GM19463 (cell line): ENCODE measurements around the gene CREB5.

Experiments used
- ATAC-seq: cut with Tn5 transposase; IDR thresholded peaks from one replicate; pipeline ENCODE4 v1.9.1; 2021; ENCODE audit warnings: mild to moderate bottlenecking, moderate library complexity; ENCODE audit not compliant: unreplicated experiment

The CREB5 gene

DNA sequence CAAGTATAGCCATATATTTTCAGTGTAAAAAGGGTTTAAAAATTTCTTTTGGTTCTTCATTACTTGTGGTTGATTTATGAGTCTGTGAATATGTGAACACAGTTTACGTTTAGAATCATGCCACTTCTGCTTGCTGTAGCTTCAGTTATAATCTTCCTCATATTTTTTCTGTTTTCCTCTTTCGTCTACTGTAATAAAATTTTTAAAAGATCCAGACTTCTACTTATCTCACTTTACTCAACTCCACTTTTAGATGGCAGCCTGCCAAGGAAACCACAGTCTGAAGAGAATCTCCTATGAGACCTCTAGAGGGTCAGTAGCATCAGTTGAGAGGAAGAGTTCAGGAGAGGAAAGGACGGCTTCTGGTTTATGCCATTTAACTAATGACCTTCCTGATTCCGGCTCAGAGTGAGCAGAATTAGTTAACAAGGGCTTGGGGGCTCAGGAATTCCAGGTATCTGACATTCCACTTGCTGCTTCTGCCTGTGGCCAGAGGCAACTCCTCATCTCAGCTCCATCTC is 21.4 kb downstream of the CREB5 start:
- ATAC-seq: no peak

DNA sequence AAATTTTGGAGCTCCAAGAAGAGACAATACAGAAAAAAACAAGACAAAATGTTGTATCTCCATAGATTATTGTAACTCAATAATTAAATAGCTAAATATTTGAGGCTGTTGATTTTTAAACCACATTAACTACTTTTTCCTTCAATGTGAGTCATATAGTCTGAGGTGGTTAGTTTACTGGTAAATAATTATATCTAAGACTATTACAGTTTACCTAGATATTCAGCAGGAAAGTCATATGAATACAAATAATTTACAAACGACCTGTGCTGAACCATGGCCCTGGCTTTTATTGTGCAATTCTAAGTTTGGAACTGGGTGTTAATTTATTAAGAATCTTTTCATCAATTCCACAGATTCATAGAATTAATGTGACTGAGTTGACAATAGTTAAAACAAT is 22.2 kb downstream of the CREB5 start:
- no peak for ATAC-seq

DNA sequence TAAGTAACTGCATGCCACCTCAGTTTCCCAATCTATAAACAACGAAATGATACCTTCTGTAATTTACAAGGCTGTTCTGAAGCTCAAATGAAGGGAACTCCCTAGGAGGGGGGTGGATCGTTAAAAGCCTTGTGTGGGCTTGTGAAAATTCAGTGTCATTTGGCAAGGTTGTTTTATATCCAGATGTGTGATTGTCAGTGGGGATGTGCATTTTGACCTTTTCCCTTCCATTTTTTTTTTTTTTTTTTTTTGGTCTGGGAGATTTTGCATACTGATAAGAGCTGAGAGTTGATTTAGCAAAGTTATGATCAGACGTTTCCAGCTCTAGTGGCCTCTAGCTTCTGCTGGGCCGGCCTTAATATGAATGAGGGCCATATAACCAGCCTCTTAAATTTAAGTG is 22.8 kb downstream of the CREB5 start:
- ATAC-seq: no peak

DNA sequence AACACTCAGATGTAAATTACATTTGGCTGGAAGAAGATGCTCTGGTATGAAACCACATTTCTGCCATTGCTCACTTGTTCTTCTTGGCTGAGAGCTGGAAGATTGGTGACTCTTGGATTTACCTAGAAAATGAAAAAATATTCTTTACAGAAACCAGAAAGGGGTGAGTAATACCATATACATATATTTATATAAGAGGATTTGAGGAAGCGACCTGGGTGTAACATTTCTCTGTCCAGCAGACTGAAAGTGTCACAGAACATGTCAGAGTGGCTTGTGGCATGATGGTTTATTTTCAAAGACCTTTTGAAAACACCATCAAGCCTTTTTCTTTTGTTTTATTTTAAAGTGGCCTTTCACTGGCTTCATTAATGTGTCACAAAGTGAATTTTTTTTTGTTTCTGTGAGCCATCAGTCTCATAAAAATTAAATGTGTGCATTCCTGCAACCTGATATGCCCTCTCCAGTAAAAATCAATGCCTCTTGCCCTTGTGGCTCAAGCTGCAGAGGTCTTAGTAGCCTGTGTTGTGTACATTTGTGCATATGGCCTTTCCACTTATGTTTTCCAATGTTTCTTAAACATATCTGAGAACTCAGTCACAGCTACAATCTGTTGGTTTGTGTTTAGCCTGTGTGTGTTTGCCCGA is 23.5 kb downstream of the CREB5 start:
- ATAC-seq: no peak

DNA sequence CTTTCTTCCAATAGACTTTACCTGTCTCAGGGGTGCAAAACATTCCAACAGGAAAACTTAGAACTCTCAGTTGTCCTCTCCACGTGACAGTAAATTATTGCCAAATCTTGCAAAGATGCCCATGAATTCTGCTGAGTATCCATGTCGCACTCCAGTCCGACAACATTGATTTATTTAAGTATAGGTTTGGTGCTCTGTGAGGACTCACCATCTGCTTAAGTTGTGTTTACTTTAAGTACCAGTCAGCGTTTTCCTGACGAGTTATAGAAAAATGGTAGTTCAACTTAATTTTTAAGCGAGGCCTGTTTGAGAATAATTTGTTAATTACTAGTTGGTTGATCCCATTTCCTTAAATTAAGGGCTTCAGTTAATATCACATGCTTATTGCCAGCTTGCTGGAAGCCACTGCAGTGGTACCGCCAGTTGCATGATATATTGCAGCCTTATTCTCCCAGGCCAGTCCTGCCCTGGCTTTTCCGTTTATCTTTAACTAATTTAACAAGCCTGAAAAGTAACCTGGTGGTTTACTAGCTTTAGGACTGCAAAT is 27.8 kb downstream of the CREB5 start:
- no peak for ATAC-seq

DNA sequence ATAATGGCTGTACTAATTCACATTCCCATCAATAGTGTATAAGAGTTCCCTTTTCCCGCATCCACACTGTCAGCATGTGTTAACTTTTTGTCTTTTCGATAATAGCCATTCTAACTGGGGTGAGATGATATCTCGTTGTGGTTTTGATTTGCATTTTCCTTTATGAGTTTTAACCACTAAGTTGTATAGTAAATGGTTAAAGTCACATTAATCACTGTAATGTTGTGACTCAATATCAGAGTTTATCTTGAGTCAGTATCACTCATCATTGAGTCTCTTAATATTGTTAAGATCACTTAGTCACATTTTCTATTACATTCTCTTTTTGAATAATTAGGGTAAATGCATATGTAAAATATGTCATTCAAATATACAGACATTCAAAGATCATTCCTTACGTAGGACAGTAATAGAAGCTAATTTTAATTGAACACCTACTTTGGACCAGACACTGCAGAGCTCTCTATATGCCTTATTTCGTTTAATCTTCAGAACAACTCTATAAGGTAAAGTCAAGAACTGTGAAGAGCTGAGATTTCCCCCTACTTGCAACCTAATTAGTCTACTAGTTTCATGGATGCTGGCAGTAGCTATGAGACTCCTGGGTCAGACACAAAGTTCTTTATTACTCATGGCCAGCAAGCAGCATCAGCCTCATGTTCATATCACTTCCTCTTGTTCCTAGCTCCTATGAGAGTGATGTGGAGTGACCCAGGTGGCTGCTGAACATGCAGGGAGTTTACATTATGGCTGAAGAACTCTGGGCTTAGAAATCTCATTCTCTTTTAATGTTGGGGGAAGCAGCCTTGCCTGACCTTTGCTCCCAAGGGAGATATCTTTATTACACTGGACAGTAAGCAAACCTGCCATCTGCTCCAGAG is 30.5 kb downstream of the CREB5 start:
- no peak for ATAC-seq

DNA sequence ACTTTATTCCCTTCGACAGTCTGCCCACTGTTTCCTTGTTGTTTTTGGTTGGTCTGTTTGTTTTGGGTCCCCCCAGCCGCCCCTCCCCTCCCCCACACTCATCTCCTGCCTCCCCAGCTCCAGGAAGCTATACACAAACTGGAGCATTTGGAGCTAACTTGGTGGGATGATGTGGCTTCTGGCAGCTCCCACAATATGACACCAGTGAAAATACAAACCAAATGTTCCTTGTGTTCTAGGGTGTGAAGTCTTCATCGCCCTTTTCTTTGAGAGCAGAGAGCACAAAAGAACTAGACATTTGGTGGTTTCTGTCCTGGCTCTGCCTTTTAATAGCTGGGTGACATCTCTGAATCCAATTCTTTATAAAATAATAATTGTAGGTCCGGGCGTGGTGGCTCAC is 33.8 kb downstream of the CREB5 start:
- ATAC-seq: no peak

DNA sequence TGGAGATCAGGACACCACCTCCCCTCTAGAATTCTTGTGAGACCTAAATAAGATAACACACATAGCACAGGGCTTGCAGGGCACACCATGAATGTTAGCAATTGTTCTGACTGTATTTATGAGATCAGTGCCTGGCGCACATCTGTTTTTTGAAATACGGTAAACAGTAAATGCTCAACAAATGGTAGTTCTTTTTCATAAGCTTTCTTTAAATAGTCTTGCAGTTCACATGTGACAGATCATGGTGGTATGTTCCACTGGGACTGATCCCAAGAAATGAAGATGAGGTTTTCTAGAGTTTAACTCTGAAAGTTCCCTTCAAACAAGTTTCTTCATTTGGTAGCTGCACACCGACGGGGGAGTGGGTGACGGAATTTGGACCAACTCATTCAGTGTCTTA is 34.8 kb downstream of the CREB5 start:
- no peak for ATAC-seq

DNA sequence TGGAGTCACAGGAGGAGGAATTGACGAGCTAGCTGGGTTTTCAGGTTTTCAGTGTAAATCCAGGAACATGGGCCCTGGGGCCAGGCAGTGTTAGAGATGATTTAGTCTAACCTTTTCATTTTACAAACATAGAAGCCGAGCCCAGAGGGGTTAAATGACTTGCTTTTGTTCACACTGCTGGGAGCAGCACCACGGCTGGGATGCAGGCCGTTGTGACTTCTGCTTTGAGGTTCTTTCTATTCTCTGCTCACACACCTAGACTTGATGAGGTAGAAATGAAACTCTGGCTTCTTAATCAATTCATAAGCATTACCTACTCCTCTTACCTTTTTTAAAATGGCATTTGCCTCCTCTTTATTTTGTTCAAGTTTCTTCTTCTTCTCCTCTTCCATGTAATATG is 36.4 kb downstream of the CREB5 start:
- ATAC-seq: no peak

DNA sequence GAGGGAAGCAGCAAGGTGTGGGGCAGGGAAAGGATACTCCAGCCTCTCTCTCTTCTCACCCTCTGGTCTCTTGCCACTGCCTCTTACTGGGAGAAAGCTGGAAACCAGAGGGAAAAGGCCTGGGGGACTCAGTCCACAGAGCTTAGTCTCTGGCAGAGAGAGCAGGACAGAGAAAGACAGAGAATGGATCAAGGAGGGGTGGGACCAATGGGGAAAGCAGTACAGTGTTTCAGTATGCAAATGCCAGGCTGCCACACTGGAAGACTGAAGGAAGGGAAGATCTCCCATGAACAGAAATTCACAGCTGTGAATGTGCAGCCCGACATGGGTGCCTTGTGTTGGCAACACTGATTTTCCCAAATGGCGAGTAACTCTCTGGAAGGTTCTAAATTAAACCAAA is 40.4 kb downstream of the CREB5 start:
- ATAC-seq: no peak

DNA sequence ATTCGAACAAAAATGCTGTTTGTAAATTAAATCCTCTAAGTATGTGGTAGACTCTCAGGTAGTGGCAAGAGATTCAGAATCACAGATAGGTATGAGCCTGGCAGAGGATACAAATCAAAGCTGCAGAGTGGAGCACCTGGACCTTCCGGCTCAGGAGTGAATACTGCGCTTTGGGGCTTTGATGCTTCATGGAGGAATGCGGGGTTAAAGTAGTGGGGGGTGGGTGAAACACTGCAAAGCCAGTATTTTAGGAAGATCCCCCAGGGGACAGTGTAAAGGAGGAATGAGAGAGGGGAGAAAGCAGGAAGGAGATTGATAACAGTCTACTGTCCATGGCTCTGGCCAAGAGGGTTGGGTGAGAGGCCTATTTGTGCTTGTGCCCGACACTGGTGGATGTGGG is 43.2 kb downstream of the CREB5 start:
- no peak for ATAC-seq

DNA sequence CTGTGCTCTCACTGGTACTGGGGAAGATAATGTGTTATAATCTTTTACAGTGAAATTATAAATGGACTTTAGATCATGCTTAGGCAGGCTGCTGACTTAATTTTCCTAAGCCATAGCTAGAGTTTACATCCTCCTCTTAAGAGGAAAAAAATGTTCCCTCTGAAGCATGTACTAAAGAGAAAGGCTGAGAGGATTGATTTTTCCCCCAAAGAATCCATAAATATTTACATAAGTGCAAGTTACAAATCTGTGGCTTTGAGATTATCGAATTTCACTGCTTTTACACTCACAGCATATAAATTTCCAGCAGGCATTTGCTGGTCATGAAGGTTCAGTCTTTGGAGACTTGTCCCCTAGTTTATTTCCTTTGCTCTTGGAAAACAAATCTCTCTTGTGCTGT is 43.7 kb downstream of the CREB5 start:
- ATAC-seq: no peak

DNA sequence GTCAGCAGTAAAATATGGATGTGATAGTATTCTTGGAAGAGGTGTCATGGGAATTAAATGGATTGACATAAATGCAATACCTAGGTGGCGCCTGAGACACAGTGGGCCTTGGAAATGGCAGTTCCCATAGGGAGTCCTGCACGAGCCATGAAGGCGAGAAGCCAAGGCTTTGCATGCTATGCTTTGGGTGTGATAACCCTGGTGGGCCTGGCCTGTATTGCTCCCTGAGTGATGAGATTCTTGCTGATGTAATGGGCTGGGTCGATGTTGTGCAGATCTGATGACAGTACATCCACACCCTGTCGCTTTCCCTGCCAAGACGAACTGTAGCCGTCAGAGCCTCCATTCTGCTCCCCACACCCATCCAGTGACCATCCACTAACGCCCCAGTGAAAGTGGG is 46.4 kb downstream of the CREB5 start:
- no peak for ATAC-seq

DNA sequence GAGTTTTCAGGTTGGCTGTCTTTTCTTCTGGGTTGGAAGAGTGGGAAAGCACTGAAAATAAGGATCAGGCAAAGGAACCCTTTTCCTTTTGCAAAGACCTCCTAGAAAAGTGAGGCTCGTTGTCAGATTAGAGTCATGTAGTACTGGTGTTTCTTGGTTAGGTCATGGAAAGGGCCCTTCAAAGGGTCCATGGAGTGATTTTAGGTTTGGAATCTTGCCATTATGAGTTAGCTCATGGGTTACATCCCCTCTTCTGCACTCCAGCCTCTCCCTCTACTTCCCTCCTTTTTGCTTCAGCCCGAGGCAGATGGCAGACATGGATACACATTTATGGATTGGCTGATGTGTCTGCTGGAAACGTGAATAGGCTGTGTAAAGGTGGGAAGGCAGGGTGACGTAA is 47.0 kb downstream of the CREB5 start:
- no peak for ATAC-seq

DNA sequence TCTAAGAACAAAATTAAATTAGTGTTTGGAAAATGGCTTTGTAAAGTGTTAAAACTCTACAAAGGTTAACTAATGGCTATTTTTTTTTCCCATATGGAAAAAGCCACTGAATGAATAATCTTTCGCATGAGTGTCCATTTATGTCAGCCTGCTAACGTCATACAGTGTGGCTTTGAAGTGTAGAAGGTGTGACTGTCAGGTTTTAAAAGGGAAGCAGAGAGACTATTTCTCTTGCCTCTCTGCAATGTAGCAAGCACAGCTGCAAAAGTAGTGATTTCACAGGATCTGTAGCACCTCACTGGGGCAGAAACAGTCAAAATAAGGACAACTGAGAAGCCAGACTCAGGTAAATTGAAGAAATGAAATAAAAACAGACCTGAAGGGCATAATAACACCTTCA is 53.4 kb downstream of the CREB5 start:
- no peak for ATAC-seq

DNA sequence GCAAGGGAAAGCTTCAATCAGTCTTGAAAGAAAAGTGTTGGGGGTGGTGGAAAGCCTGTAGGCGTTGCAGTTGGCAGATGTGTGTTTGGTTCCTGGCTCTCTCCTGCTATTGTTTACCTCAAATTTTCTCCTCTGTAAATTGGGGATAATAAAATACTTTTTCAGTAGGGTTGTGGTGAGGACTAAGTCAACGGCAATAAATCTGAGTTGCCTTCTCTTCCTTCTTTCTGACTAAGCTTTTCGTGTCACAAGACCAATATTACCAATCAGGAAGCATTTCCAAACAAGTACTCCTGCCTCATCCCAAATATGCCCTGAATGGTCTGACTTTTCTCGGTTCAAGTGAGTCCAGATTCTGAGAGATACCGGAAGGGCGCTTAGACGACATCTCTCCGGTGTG is 54.0 kb downstream of the CREB5 start:
- ATAC-seq: no peak

DNA sequence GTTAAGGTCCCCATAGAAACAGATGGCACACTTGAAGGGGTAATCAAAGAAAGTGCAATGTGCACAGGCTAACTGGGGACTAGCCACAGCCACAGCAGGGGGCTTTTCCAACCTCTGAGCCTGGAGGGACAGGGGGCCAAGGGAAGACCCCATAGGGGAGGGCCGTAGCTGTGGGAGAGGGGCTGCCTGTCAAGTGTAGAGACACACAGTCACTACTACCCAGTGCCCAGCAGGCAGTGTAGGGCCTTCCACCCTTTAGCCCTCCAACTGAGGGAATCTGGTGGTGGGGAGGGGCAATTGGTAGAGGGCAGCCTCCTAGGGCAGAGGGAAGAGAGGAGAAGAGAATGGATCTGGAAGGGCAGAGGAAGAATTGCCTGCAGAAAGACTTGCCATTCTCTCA is 54.6 kb downstream of the CREB5 start:
- no peak for ATAC-seq

DNA sequence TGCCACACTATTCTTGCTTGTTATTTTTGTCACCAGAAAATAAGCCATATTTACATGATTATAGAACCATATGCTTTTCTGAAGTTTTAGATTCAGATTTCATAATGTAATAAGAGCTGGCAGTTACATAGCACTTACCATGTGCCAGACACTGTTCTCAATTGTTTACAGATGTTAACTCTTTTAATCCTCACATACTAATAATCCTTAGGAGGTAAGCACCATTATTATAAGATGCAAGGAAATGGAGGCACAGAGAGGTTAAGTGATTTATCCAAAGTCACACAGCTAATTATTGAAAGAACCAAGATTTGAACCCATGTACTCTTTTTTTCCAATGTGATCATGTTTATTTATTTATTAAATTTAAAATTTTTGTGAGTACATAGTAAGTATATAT is 57.2 kb downstream of the CREB5 start:
- no peak for ATAC-seq

DNA sequence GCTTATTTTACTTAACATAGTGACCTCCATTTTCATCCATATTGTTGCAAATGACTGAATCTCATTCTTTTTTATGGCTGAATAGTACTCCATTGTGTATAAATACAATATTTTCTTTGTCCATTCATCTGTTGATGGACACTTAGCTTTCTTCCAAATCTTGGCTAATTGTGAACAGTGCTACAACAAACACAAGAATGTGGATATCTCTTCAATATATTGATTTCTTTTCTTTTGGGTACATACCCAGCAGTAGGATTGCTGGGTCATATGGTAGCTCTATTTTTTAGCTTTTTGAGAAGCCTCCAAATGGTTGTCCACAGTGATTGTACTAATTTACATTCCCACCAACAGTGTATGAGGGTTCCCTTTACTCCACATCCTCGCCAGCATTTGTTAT is 58.0 kb downstream of the CREB5 start:
- no peak for ATAC-seq

DNA sequence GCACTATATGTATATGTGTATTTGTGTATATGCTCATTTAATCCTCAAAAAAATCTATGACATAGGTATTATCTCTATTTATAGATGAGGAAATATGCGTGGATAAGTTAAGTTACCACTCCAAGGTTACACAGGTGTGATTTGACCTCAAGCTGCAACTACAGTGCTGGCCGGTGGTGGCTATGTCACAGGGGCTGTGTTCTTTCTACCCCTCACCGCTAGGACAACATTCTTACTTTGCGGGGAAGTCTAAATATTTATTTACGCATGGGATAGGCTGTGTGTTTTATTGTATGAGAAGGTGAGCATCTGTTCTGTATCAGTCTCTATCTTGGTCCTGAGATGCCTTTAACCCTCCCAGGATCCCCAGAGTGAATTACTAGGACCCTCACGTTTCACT is 60.0 kb downstream of the CREB5 start:
- no peak for ATAC-seq

DNA sequence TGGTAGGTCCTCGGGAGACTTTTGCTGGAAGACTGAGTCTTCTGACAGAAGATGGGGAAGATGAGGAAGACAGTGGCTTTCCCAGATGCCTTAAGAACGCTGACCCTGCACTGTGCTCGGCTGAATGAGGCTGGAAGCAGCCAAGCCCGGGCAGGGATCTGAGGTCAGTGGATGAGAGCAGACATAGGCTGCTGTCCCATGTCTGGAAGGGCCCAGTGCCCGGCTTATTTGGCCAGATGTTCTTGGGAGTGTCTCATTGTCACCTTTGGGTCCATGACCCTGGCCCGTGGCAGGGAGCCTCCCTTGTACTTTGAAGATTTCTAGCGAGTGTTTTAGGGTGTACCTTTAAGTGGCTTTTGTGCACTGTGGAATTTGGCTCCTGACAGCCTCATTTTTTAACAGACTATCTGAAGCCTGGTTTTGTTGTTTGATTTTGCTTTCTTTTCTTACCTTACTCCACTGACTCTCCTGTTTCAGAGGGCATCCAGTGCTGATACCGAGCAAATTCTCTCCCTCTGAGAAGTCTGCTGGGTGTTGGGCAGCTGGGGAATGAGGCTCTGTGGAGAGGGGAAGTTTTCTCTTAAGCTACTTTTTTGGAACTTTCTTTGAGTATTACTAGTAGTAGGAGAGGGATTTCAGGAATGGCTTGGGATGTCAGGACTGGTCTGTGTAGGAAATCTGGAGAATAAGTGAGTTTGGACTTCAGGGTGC is 61.4 kb downstream of the CREB5 start:
- ATAC-seq: no peak

DNA sequence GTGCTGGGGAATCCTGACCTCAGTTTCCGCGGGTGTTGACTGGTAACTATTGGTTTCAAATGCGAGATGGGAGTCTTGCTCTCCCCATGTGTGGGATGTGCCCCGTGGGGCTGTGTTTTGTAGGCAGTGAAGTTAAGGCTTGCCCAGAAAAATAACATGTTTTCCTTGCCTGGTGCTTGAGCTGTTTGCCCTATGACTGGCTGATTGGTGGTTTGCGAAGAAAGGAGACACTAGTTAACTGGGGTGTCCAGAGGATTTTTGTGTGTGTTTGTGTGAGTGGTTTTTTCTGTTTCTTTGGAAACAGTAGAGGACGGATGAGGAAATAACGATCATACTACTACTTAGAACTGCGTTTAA is 61.9 kb downstream of the CREB5 start:
- no peak for ATAC-seq
